ENCODE measurements around the gene LMAN1. TPM values are rescaled to one million over a fixed set of nuclear protein-coding genes. Genes with fewer than 3 reads are reported as not detected.

Gene LMAN1
- total and polyA plus RNA-seq, 7 donors = 15.7 to 64.0 (median 33.0) TPM

DNA sequence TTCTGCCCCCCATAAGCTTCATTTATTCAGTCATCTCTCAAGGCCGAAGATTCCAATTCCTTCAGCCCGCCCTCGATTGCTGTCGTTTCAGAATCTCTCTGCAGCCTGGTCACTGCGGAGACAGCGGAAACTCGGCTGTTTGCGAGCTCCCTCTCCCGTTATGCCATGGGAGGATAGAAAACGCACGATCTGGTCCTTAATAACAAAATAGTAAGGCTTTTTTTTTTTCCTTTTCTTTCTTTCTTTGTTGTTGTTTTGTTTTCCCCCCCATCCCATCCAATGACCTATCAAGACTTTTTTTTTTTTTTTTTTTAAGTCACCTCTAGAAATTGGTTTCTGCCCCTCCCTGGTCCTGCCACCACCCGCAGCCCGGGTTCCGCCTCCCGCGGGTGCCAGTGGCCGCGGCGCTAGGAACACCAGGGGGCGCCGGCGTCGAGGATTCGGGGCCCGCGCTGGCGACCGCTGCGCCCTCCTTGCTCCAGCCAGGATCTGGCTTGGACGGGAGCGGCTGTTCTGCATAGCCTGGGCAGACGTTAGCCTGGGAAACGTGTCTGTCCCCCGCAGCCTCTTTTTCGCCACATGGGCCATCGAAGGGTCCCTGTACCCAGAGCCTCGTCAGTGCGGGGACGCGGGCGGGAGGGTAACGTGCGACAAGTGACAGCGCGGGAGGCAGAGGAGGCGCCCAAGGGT, 50.7 kb downstream of the LMAN1 start:
- peak; percentile 77 to 84 for DNase-seq
- TF ChIP-seq, protein P1, sequence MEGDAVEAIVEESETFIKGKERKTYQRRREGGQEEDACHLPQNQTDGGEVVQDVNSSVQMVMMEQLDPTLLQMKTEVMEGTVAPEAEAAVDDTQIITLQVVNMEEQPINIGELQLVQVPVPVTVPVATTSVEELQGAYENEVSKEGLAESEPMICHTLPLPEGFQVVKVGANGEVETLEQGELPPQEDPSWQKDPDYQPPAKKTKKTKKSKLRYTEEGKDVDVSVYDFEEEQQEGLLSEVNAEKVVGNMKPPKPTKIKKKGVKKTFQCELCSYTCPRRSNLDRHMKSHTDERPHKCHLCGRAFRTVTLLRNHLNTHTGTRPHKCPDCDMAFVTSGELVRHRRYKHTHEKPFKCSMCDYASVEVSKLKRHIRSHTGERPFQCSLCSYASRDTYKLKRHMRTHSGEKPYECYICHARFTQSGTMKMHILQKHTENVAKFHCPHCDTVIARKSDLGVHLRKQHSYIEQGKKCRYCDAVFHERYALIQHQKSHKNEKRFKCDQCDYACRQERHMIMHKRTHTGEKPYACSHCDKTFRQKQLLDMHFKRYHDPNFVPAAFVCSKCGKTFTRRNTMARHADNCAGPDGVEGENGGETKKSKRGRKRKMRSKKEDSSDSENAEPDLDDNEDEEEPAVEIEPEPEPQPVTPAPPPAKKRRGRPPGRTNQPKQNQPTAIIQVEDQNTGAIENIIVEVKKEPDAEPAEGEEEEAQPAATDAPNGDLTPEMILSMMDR (IDR thresholded peaks at IDR 0.05) = peak; percentile 83
- intact Hi-C loops (cut with DNase I) = loop anchor here (2.0 kb wide), 1 partner anchor 94 kb away; no protein-coding TSS in a partner anchor
- Histone ChIP-seq H3K4me3 (peak overlapping the region; percentile 52), H3K4me1 (peaks cover 3% of the 10 kb centered on the region), H3K36me3 (ENCODE audit: insufficient read depth in 1 of 2, low read depth in 1 of 2) (no peaks in the 10 kb centered on the region), H3K27me3 (ENCODE audit: insufficient read depth in 3 of 3, low read length in 2 of 3) (peaks cover 2 to 10% (median 6%) of the 10 kb centered on the region in 3 donors), H3K9me3 (no peaks in the 10 kb centered on the region), H3K27ac (no peak overlapping the region)
- 2 to 3% (median 3%) methylated on average over 46 of the region's 46 CpGs for WGBS, 3 donors
- peak; percentile 95 to 100 (median 97) for ATAC-seq

DNA sequence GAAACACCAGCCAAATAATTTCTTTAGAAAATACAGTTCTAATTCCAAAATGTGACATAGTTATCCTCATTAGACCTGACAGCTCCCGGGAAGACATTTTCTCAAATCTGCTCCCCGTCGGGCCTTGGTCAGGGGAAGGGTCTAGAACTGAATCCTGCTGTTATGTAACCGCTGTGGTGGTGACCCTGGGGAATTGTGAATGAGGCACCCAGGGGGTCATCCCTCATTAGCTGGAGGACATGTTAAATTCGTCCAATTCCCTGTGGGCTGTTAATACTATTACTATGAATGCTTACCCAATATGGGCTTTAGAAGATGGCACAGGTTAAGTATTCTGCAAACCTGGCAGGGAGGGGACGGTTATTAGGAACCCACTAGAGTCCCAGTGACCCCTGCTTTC, 52.4 kb downstream of the LMAN1 start:
- intact Hi-C loops (cut with DNase I) = no loop called here

DNA sequence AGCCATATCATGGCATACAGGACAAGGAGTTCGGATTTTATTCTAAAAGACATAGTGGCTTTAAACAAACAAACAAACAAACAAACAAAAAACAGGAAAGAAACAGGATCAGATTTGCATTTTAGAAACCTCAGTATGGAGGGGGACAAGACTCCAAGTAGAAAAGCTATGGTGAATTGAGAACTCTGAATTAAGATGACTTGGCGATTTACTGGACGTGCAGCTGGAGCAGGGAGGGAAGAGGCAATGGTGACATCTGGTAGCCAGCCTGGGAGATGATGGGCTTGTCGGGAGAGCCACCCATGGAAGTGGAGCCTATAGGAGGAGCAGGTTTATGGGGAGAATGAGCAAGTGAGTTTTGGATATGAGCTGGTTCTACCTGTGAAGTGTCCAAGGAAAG, 53.8 kb downstream of the LMAN1 start:
- peaks cover 2 to 11% (median 6%) of the 10 kb centered on the region in 3 donors for H3K27me3 ChIP-seq (ENCODE audit: insufficient read depth in 3 of 3, low read length in 2 of 3)

More for the DNA sequence above, 52.4 kb downstream of the LMAN1 start:
- TF ChIP-seq, protein P1 (IDR thresholded peaks at IDR 0.05) = no peak
- no peaks in the 10 kb centered on the region for H3K36me3 ChIP-seq (ENCODE audit: insufficient read depth in 1 of 2, low read depth in 1 of 2)
- peaks cover 2 to 11% (median 6%) of the 10 kb centered on the region in 3 donors for H3K27me3 ChIP-seq (ENCODE audit: insufficient read depth in 3 of 3, low read length in 2 of 3)
- DNase-seq (no peak), ATAC-seq (no peak)
- no peaks in the 10 kb centered on the region for H3K9me3 ChIP-seq
- H3K27ac ChIP-seq = no peak overlapping the region
- WGBS, 3 donors = 82 to 86% (median 82%) methylated on average over 6 of the region's 6 CpGs
- peaks cover 3% of the 10 kb centered on the region for H3K4me1 ChIP-seq
- H3K4me3 ChIP-seq = no peak overlapping the region

DNA sequence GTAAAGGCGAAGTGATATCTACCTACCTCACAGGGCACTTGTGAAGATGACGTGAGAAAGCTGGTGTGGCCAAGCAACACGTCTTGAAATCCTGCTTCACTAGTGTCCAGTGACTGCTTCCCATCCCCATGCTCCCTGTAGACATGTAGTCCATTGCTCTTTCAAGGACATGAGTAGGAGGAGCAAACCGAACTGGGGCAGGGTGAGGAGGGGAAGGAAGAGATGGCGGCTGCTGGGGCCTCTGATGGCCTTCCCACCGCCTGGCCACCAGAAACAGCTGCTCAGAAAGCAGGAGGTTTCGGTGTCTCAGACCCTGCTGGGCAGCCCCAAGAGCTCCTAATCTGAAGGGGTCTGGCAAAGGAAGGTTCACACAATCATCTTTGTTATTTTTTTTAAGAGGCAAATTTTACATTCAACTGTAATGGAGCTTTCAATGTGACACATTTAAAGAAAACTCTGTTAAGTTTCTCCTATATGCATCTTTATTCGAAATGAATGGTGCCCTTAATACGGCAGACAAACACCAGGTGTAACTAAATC, 55.3 kb downstream of the LMAN1 start:
- DNase-seq = no peak
- no peak overlapping the region for H3K4me3 ChIP-seq
- peaks cover 4 to 8% (median 6%) of the 10 kb centered on the region in 3 donors for H3K27me3 ChIP-seq (ENCODE audit: insufficient read depth in 3 of 3, low read length in 2 of 3)
- H3K9me3 ChIP-seq = no peaks in the 10 kb centered on the region
- 72 to 76% (median 74%) methylated on average over 9 of the region's 9 CpGs for WGBS, 3 donors
- H3K36me3 ChIP-seq (ENCODE audit: insufficient read depth in 1 of 2, low read depth in 1 of 2) = no peaks in the 10 kb centered on the region
- no peak overlapping the region for H3K27ac ChIP-seq
- TF ChIP-seq, protein P1 (IDR thresholded peaks at IDR 0.05) = no peak
- intact Hi-C loops (cut with DNase I) = no loop called here
- ATAC-seq = no peak
- peaks cover 1% of the 10 kb centered on the region for H3K4me1 ChIP-seq

More for the DNA sequence above, 53.8 kb downstream of the LMAN1 start:
- H3K36me3 ChIP-seq (ENCODE audit: insufficient read depth in 1 of 2, low read depth in 1 of 2) = no peaks in the 10 kb centered on the region
- H3K4me3 ChIP-seq = no peak overlapping the region
- intact Hi-C loops (cut with DNase I) = no loop called here
- no peaks in the 10 kb centered on the region for H3K9me3 ChIP-seq
- WGBS, 3 donors = 66 to 69% (median 67%) methylated on average over 4 of the region's 4 CpGs
- H3K4me1 ChIP-seq = peaks cover 3% of the 10 kb centered on the region
- H3K27ac ChIP-seq = no peak overlapping the region
- DNase-seq (no peak), ATAC-seq (no peak)
- TF ChIP-seq, protein P1 (IDR thresholded peaks at IDR 0.05) = no peak
